Peyer's patch (tissue), 4 donors: ENCODE measurements around the gene ANK2. TPM values are rescaled to one million over a fixed set of nuclear protein-coding genes. Genes with fewer than 3 reads are reported as not detected.

Source experiments
- DNase-seq, 3 donors: peaks; one replicate each; pipeline ENCODE4 v3.0.0-alpha.2; 2017 to 2019
- H3K27ac ChIP-seq, 4 donors: fragments of 200-600 bp; sonication (generic); one replicate each; pipeline ENCODE4 v1.5.1; 2016 to 2019
- H3K27me3 ChIP-seq, 2 donors: fragments of 200-600 bp; sonication (generic); one replicate each; pipeline ENCODE4 v1.5.1; 2019
- H3K36me3 ChIP-seq, 3 donors: fragments of 200-600 bp; sonication (generic); one replicate each; pipeline ENCODE4 v1.5.1; 2016 to 2019
- H3K4me1 ChIP-seq, 4 donors: fragments of 200-600 bp; sonication (generic); one replicate each; pipeline ENCODE4 v1.5.1; 2016 to 2019
- H3K4me3 ChIP-seq, 4 donors: fragments of 200-600 bp; sonication (generic); 1 replicate in 3 of 4; 2 replicates in 1 of 4; pipeline ENCODE4 v1.5.1; 2016 to 2019; ENCODE audit warnings: mild to moderate bottlenecking in 1 of 4
- H3K9me3 ChIP-seq, 4 donors: fragments of 200-600 bp; sonication (generic); one replicate each; pipeline ENCODE4 v1.5.1; 2016 to 2019; ENCODE audit warnings: mild to moderate bottlenecking in 1 of 4
- CTCF ChIP-seq, 6 experiments: fragments of 450-650 bp in 4 of 6; fragments of 200-600 bp in 2 of 6; sonication (generic) in 1 of 6; IDR thresholded peaks; one replicate each; pipeline ENCODE4 v1.5.1; 2017 to 2019; ENCODE audit warnings: antibody characterized with exemption in 6 of 6, mild to moderate bottlenecking in 3 of 6, moderate library complexity in 1 of 6
- POLR2A ChIP-seq, 2 donors: fragments of 450-650 bp; IDR thresholded peaks; one replicate each; pipeline ENCODE4 v1.5.1; 2017; ENCODE audit warnings: antibody characterized with exemption in 2 of 2, mild to moderate bottlenecking in 2 of 2, moderate library complexity in 2 of 2
- total RNA-seq, 4 donors: library from RNA; depleted of rRNA; stranded (reverse); fragments of >200 nt; gene quantifications; one replicate each; pipeline ENCODE4 v1.1.0, GENCODE V29; 2016

ANK2 gene
- total RNA-seq, 4 donors from 2014 or later: 5.3 to 85.0 (median 21.1) TPM

DNA sequence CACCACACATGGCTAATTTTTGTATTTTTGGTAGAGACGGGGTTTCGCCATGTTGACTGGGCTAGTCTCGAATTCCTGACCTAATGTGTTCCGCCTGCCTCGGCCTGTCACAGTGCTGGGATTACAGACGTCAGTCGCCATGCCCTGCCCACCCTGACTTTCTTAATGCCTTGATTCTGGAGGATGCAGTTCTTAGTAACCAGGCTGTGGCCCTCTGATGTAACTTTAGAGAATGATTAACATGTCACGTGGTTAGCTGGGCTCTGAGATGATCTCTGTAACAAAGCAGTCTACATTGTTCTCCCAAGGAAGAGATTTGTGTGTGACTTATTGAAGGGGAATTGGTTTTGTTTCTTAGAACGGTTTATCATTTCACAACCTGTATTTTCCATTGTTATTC lies 30.6 kb downstream of the ANK2 start:
- Histone ChIP-seq H3K36me3 (no peaks in the 10 kb centered on the region), H3K9me3 (no peaks in the 10 kb centered on the region), H3K27ac (no peak overlapping the region), H3K4me3 (no peak overlapping the region), H3K27me3 (no peaks in the 10 kb centered on the region), H3K4me1 (no peaks in the 10 kb centered on the region)
- TF ChIP-seq POLR2A (IDR thresholded peaks at IDR 0.05) (no peak), CTCF (IDR thresholded peaks at IDR 0.05) (no peak)
- no peak for DNase-seq

- Histone ChIP-seq H3K27me3 (no peaks in the 10 kb centered on the region), H3K4me3 (no peak overlapping the region)
- no peak for DNase-seq
These were observed 31.2 kb downstream of the ANK2 start for GRCh38 chr4:113080624-113081023.

DNA sequence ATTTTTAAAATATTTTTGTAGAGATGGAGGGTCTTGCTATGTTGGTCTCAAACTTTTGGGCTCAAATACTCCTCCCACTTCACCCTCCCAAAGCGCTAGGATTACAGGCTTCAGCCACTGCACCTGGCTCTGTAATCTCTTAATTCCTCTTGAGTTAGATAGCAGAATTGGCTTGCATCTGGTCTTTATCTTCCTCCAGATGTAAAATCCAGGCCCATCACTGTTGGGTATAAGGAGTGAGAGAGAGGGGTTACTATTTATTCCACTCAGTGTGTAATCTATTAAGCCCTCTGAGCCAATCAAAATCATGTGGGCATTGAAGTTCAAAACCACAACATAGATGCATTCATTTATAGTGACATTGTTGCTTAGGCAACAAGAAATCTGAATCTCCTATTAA lies 33.9 kb downstream of the ANK2 start:
- TF ChIP-seq POLR2A (IDR thresholded peaks at IDR 0.05): no peak
- no peak for TF ChIP-seq CTCF (IDR thresholded peaks at IDR 0.05)
- H3K36me3 ChIP-seq: no peaks in the 10 kb centered on the region

More at GRCh38 chr4:113080624-113081023, 31.2 kb downstream of the ANK2 start:
- no peak overlapping the region for H3K27ac ChIP-seq
- no peaks in the 10 kb centered on the region for H3K36me3 ChIP-seq
- no peaks in the 10 kb centered on the region for H3K9me3 ChIP-seq
- TF ChIP-seq CTCF (IDR thresholded peaks at IDR 0.05) (no peak), POLR2A (IDR thresholded peaks at IDR 0.05) (no peak)
- no peaks in the 10 kb centered on the region for H3K4me1 ChIP-seq

GRCh38 chr4:113086172-113086695 lies 36.8 kb downstream of the ANK2 start:
- Histone ChIP-seq H3K27ac (no peak overlapping the region), H3K36me3 (no peaks in the 10 kb centered on the region), H3K4me1 (no peaks in the 10 kb centered on the region), H3K27me3 (no peaks in the 10 kb centered on the region), H3K4me3 (no peak overlapping the region), H3K9me3 (no peaks in the 10 kb centered on the region)
- DNase-seq: no peak
- TF ChIP-seq POLR2A (IDR thresholded peaks at IDR 0.05) (no peak), CTCF (IDR thresholded peaks at IDR 0.05) (no peak)

More for the DNA sequence above, 33.9 kb downstream of the ANK2 start:
- Histone ChIP-seq H3K9me3 (no peaks in the 10 kb centered on the region), H3K4me3 (no peak overlapping the region), H3K27me3 (no peaks in the 10 kb centered on the region), H3K27ac (no peak overlapping the region), H3K4me1 (no peaks in the 10 kb centered on the region)
- no peak for DNase-seq

GRCh38 chr4:113088050-113088449 lies 38.6 kb downstream of the ANK2 start:
- no peaks in the 10 kb centered on the region for H3K4me1 ChIP-seq
- no peak for DNase-seq
- TF ChIP-seq CTCF (IDR thresholded peaks at IDR 0.05) (no peak), POLR2A (IDR thresholded peaks at IDR 0.05) (no peak)
- no peaks in the 10 kb centered on the region for H3K9me3 ChIP-seq
- no peaks in the 10 kb centered on the region for H3K27me3 ChIP-seq
- H3K4me3 ChIP-seq: no peak overlapping the region
- H3K27ac ChIP-seq: no peak overlapping the region
- H3K36me3 ChIP-seq: no peaks in the 10 kb centered on the region

- H3K4me1 ChIP-seq: no peaks in the 10 kb centered on the region
- TF ChIP-seq CTCF (IDR thresholded peaks at IDR 0.05): no peak
- TF ChIP-seq POLR2A (IDR thresholded peaks at IDR 0.05): no peak
- H3K36me3 ChIP-seq: no peaks in the 10 kb centered on the region
- DNase-seq: no peak
- H3K9me3 ChIP-seq: no peaks in the 10 kb centered on the region
- H3K27ac ChIP-seq: no peak overlapping the region
- no peaks in the 10 kb centered on the region for H3K27me3 ChIP-seq
- H3K4me3 ChIP-seq: no peak overlapping the region
These were observed 41.5 kb downstream of the ANK2 start for GRCh38 chr4:113090954-113091353.
